Endothelial cell of umbilical vein (primary cell): ENCODE measurements around the gene CPED1. TPM values are rescaled to one million over a fixed set of nuclear protein-coding genes. Genes with fewer than 3 reads are reported as not detected.

Experiments
- BruUV-seq: library from RNA; stranded (reverse); fragments of 400-500 nt; replicated peaks from 2 replicates; lab custom pipeline; 2021; lab: Mats Ljungman, UMichigan
- CTCF ChIA-PET: fragments of 300-600, 350-600 bp; sonication (Branson Sonifier 250); formaldehyde crosslinking; loops from one replicate; lab custom pipeline; 2021; ENCODE audit warnings: antibody characterized with exemption, inconsistent platforms; lab: Charles Lee
- POLR2A ChIA-PET: fragments of 300-600, 350-600 bp; sonication (Branson Sonifier 250); formaldehyde crosslinking; loops from one replicate; lab custom pipeline; 2021; ENCODE audit warnings: antibody characterized with exemption, inconsistent platforms; lab: Charles Lee
- DNase-seq: peaks from one replicate; pipeline ENCODE4 v3.0.0-alpha.2; 2011; ENCODE audit warnings: low read depth, low spot score
- FAIRE-seq: peaks from 2 replicates; lab custom pipeline; 2011; peaks lifted over from hg19 to GRCh38; lab: Jason Lieb, UNC
- H2AFZ ChIP-seq: 2 replicates; pipeline ENCODE4 v1.6.0; 2012; ENCODE audit warnings: low read depth, low read length, control low read depth, inconsistent platforms
- H3K27ac ChIP-seq: 2 replicates; pipeline ENCODE4 v1.5.1; 2011; ENCODE audit warnings: low read depth, mild to moderate bottlenecking, control low read depth, low read length, moderate library complexity; ENCODE audit not compliant: insufficient read depth
- H3K27me3 ChIP-seq, 2 experiments: 2 replicates each; pipeline versions ENCODE4 v1.6.0 to v1.6.1; 2011; ENCODE audit warnings: low read length in 2 of 2, mixed read lengths in 1 of 2; ENCODE audit not compliant: control insufficient read depth in 2 of 2, insufficient read depth in 2 of 2
- H3K36me3 ChIP-seq, 2 experiments: 2 replicates in 1 of 2; 3 replicates in 1 of 2; pipeline ENCODE4 v1.5.1; 2011; ENCODE audit warnings: low read length in 2 of 2, mild to moderate bottlenecking in 1 of 2, moderate library complexity in 1 of 2; ENCODE audit not compliant: control insufficient read depth in 2 of 2, insufficient read depth in 2 of 2; ENCODE audit errors: extremely low read depth in 1 of 2
- H3K4me1 ChIP-seq: 3 replicates; pipeline ENCODE4 v1.5.1; 2011; ENCODE audit warnings: mild to moderate bottlenecking, low read length; ENCODE audit not compliant: control insufficient read depth, insufficient read depth; ENCODE audit errors: extremely low read depth
- H3K4me2 ChIP-seq: 2 replicates; pipeline ENCODE4 v1.6.1; 2011; ENCODE audit warnings: low read length, control low read depth, mixed read lengths; ENCODE audit not compliant: insufficient read depth
- H3K4me3 ChIP-seq, 3 experiments: fragments of 200-600 bp in 1 of 3; sonication (generic), shearing (Covaris generic) in 1 of 3; replicated peaks in 1 of 3; 2 replicates each; pipeline ENCODE4 v1.5.1; 2011 to 2016; ENCODE audit warnings: control low read depth in 3 of 3, low read length in 3 of 3, mild to moderate bottlenecking in 2 of 3, inconsistent platforms in 1 of 3, low read depth in 1 of 3, moderate library complexity in 1 of 3; ENCODE audit not compliant: insufficient read depth in 1 of 3
- H3K79me2 ChIP-seq: 2 replicates; pipeline ENCODE4 v1.6.0; 2012; ENCODE audit warnings: low read length, inconsistent platforms; ENCODE audit not compliant: control insufficient read depth, insufficient read depth
- H3K9ac ChIP-seq: replicated peaks from 2 replicates; pipeline ENCODE3; 2011; ENCODE audit warnings: low read length, control low read depth; ENCODE audit not compliant: insufficient read depth; ENCODE audit errors: extremely low read depth
- H3K9me1 ChIP-seq: replicated peaks from 3 replicates; pipeline ENCODE4 v1.6.0; 2011; ENCODE audit warnings: mild to moderate bottlenecking, low read length; ENCODE audit not compliant: control insufficient read depth, insufficient read depth; ENCODE audit errors: extremely low read depth
- H3K9me3 ChIP-seq: replicated peaks from 2 replicates; pipeline ENCODE4 v1.5.1; 2012; ENCODE audit warnings: low read length, inconsistent platforms; ENCODE audit not compliant: control insufficient read depth, insufficient read depth
- H4K20me1 ChIP-seq: replicated peaks from 2 replicates; pipeline ENCODE3; 2011; ENCODE audit warnings: mild to moderate bottlenecking, low read length; ENCODE audit not compliant: control insufficient read depth, insufficient read depth; ENCODE audit errors: extremely low read depth
- FOS ChIP-seq: IDR thresholded peaks from 2 replicates; pipeline ENCODE4 v1.6.1; 2011; ENCODE audit warnings: mild to moderate bottlenecking, low read length, moderate library complexity, borderline replicate concordance; ENCODE audit not compliant: insufficient read depth
- GATA2 ChIP-seq: IDR thresholded peaks from 2 replicates; pipeline ENCODE4 v1.7.0; 2011; ENCODE audit warnings: low read depth, mild to moderate bottlenecking, moderate library complexity, mixed read lengths, low read length; ENCODE audit not compliant: insufficient read length, insufficient read depth
- MYC ChIP-seq: IDR thresholded peaks from one replicate; pipeline ENCODE4 v1.6.1; 2011; ENCODE audit warnings: mild to moderate bottlenecking, low read depth, low read length
- POLR2AphosphoS5 ChIP-seq: IDR thresholded peaks from 2 replicates; pipeline ENCODE4 v1.6.1; 2012; ENCODE audit warnings: low read depth, mild to moderate bottlenecking, control low read depth, low read length, moderate library complexity; ENCODE audit not compliant: insufficient read depth
- dilution Hi-C: fragments of 300-500 bp; cut with MboI; formaldehyde crosslinking; loops from one replicate; pipeline ENCODE4 v1.15.0; 2019; ENCODE audit warnings: low sequenced_read_pairs; ENCODE audit not compliant: extremely low pct_ligation_motif_present
- intact Hi-C: fragments of 100-400 bp; cut with micrococcal nuclease; formaldehyde crosslinking; loops from one replicate; pipeline ENCODE4 v1.10.0; 2022
- polyA plus RNA-seq, 4 experiments: library from polyadenylated mRNA; depleted of rRNA in 3 of 4; stranded (reverse) in 3 of 4; unstranded in 1 of 4; fragments of >200 nt; gene quantifications; 2 replicates each; pipeline versions ENCODE4 v1.2.1 to v1.2.3, GENCODE V29; 2011 to 2012; ENCODE audit warnings: missing spikeins in 1 of 4
- total RNA-seq: library from RNA; stranded (reverse); gene quantifications from 2 replicates; pipeline ENCODE4 v1.2.3, GENCODE V29; 2021
- TF ChIP-seq, protein P1 (sequence below): IDR thresholded peaks from 2 replicates; pipeline ENCODE4 v1.6.1; 2011; ENCODE audit not compliant: insufficient read depth, insufficient read length
- TF ChIP-seq, protein P2 (sequence below), 2 donors: IDR thresholded peaks; 1 replicate in 1 of 2; 2 replicates in 1 of 2; pipeline ENCODE4 v1.5.1; 2011; ENCODE audit warnings: low read length in 2 of 2, mild to moderate bottlenecking in 2 of 2, moderate library complexity in 2 of 2, control low read depth in 1 of 2, inconsistent platforms in 1 of 2, low read depth in 1 of 2; ENCODE audit not compliant: insufficient read depth in 1 of 2; ENCODE audit errors: extremely low read depth in 1 of 2

CPED1 gene
- total and polyA plus RNA-seq, 2 donors (not counting 3 experiments of a cell fraction or from before 2014, with no cell fraction given): 0.22 to 3.0 TPM

DNA sequence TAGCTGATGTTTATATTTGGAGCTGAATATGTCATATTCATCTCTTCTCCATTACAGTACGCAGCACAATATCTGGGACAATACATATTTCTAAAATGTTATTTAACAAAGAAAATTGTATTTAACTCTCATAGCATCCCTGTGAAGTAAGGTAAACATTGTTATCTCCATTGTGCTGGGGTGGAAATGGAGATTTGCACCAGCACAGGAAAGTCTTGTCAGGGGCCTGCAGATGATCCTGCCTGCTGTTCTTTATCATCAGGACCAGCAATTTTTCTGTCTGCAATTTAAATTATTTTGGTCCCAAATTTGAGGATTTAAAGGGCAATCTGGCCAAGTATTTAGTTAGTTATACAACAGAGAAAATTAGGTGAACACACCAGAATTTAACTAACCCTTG, 144.4 kb downstream of the CPED1 start:
- Histone ChIP-seq H3K27ac (no peak overlapping the region), H3K27me3 (no peaks in the 10 kb centered on the region), H3K9me3 (no peaks in the 10 kb centered on the region), H3K4me2 (no peak overlapping the region), H2AFZ (no peak overlapping the region), H3K9ac (no peak overlapping the region), H3K4me3 (no peak overlapping the region), H4K20me1 (no peaks in the 10 kb centered on the region), H3K36me3 (no peaks in the 10 kb centered on the region), H3K79me2 (no peaks in the 10 kb centered on the region), H3K4me1 (no peaks in the 10 kb centered on the region), H3K9me1 (no peaks in the 10 kb centered on the region)
- no peak for DNase-seq
- intact Hi-C loops: no loop called here
- BruUV-seq: no TSS peak
- dilution Hi-C loops: no loop called here
- ChIA-PET CTCF (interaction anchor here (1.4 kb wide), 1 partner anchor 861 kb away, joined by 7 read pairs; no protein-coding TSS in a partner anchor), POLR2A (no interaction called here)
- FAIRE-seq: no peak
- TF ChIP-seq FOS (no peak), GATA2 (no peak), POLR2AphosphoS5 (no peak), MYC (no peak)
- TF ChIP-seq, protein P1, sequence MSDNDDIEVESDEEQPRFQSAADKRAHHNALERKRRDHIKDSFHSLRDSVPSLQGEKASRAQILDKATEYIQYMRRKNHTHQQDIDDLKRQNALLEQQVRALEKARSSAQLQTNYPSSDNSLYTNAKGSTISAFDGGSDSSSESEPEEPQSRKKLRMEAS: no peak
- TF ChIP-seq, protein P2, sequence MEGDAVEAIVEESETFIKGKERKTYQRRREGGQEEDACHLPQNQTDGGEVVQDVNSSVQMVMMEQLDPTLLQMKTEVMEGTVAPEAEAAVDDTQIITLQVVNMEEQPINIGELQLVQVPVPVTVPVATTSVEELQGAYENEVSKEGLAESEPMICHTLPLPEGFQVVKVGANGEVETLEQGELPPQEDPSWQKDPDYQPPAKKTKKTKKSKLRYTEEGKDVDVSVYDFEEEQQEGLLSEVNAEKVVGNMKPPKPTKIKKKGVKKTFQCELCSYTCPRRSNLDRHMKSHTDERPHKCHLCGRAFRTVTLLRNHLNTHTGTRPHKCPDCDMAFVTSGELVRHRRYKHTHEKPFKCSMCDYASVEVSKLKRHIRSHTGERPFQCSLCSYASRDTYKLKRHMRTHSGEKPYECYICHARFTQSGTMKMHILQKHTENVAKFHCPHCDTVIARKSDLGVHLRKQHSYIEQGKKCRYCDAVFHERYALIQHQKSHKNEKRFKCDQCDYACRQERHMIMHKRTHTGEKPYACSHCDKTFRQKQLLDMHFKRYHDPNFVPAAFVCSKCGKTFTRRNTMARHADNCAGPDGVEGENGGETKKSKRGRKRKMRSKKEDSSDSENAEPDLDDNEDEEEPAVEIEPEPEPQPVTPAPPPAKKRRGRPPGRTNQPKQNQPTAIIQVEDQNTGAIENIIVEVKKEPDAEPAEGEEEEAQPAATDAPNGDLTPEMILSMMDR (IDR thresholded peaks at IDR 0.05; ENCODE audit: extremely low read depth in 1 of 2, insufficient read depth in 1 of 2, low read depth in 1 of 2, low read length in 2 of 2): no peak
